ENCODE results near the gene MVB12A.

- TF ChIP-seq EZH2phosphoT487 (IDR thresholded peaks at IDR 0.05; ENCODE audit: insufficient read depth, low read depth) (no peak), EZH2 (IDR thresholded peaks at IDR 0.05; ENCODE audit: insufficient read depth, poor library complexity, severe bottlenecking) (no peak)
Measured at GRCh38 chr19:17441241-17442021, 21.6 kb downstream of the MVB12A start.

All from GM23248 (cell line).